ENCODE data around the gene HADH. TPM values are rescaled to one million over a fixed set of nuclear protein-coding genes. Genes with fewer than 3 reads are reported as not detected.
A peak's percentile ranks its signal among the peaks of the same experiment; 100 is the strongest.

HADH gene
- total RNA-seq, 1 donor, result 14.1 TPM

DNA sequence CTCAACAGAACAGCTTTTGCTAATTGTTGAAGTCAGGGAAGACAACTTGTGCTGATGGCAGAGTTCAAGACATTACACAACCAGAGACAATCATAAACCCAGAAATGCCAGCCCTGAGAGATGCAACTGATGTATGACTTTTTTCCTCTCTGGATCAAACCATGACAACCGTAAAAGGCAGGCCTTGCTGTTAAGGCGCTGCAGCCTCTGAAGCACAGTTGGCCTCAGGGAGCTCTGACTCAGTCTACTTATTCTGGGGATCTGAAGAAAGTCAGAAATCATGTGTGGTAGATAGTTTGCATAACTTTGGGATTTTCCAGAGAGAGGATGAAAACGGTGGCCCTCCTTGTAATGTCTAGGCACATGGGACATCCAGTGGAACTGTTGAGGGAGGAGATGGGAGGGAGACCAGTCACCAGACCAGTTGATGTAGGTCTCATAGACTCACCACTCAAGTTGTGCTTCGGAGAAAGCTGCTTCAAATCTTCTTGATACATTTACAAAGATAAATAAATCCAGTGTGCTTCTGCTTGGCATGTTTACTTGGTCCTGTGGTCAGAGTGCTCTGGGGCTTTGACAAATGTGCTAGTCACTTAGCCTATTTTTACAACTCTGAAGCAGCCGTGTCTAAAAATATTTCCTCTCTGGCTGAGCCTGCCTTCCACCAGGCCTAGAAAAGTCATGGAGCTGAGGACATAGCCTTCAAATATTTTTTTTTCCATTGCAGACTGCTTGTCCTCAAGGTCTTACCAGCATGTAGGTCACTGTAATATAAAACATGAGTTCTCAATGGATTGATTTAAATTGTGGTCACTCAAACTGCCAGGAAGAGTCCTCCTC lies 7.5 kb downstream of the HADH start:
- no peak overlapping the region for H3K4me3 ChIP-seq (ENCODE audit: low read depth, low read length)
- TF ChIP-seq, protein P1, sequence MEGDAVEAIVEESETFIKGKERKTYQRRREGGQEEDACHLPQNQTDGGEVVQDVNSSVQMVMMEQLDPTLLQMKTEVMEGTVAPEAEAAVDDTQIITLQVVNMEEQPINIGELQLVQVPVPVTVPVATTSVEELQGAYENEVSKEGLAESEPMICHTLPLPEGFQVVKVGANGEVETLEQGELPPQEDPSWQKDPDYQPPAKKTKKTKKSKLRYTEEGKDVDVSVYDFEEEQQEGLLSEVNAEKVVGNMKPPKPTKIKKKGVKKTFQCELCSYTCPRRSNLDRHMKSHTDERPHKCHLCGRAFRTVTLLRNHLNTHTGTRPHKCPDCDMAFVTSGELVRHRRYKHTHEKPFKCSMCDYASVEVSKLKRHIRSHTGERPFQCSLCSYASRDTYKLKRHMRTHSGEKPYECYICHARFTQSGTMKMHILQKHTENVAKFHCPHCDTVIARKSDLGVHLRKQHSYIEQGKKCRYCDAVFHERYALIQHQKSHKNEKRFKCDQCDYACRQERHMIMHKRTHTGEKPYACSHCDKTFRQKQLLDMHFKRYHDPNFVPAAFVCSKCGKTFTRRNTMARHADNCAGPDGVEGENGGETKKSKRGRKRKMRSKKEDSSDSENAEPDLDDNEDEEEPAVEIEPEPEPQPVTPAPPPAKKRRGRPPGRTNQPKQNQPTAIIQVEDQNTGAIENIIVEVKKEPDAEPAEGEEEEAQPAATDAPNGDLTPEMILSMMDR (IDR thresholded peaks at IDR 0.05; ENCODE audit: insufficient read depth, low read length), result no peak
- peak; percentile 65 for DNase-seq (ENCODE audit: low read depth)

- TF ChIP-seq, protein P1 (IDR thresholded peaks at IDR 0.05; ENCODE audit: insufficient read depth, low read length), result no peak
- no peak overlapping the region for H3K4me3 ChIP-seq (ENCODE audit: low read depth, low read length)
- no peak for DNase-seq (ENCODE audit: low read depth)
Measured at GRCh38 chr4:107997794-107998193, 8.1 kb downstream of the HADH start.

DNA sequence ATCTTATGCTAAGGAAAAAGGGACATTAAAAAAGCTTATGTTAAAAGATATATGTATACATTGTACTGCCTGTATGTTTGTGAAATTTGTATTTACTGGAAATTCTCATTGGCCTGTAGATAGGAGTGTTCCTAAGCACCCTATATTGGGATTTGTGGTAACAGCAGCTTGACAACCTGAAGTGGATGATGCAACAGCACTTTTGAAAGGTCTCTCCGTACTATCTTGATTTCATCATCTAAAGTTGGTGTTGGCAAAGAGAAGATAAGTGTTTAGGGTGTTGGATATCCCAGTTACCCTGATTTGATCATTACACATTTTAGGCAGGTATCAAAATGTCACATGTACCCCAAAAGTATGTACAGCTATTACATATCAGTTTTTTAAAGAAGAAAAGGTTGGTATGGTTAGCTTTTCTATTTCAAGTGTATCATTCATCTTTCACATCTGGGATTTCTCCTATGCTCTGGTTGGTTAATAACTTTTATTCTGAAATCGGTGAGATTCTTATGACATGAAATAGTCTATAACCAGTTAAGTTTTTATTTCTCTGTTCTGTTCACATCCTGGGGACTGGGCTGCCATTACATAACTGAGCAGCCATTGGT lies 10.3 kb downstream of the HADH start:
- peak; percentile 15 for DNase-seq (ENCODE audit: low read depth)
- TF ChIP-seq, protein P1 (IDR thresholded peaks at IDR 0.05; ENCODE audit: insufficient read depth, low read length), result no peak

DNA sequence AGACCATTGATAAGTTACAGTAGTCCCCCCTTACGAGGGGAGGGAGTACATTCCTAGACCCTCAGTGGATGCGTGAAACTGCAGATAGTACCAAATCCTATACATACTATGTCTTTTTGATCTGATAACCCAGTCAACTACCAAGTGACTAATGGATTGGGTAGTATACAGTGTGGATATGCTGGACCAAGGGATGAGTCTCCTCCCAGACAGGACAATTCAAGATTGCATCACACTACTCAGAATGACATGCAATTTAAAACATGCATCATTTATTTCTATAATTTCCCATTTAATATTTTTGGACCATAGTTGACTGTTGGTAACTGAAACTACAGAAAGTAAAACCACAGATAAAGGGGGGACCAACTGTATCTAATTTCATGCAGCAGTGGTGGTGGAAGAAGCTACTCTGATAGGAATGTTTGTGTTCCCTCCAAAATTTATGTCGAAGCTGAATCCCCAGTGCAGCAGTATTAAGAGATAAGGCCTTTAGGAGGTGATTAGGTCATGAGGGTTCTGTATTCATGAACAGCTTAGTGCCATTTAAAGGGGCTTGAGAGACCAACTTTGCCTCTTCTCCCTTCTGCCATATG lies 11.9 kb downstream of the HADH start:
- DNase-seq (ENCODE audit: low read depth), result peak; percentile 7
- no peak overlapping the region for H3K4me3 ChIP-seq (ENCODE audit: low read depth, low read length)
- TF ChIP-seq, protein P1 (IDR thresholded peaks at IDR 0.05; ENCODE audit: insufficient read depth, low read length), result no peak

More for the DNA sequence above, 10.3 kb downstream of the HADH start:
- no peak overlapping the region for H3K4me3 ChIP-seq (ENCODE audit: low read depth, low read length)

DNA sequence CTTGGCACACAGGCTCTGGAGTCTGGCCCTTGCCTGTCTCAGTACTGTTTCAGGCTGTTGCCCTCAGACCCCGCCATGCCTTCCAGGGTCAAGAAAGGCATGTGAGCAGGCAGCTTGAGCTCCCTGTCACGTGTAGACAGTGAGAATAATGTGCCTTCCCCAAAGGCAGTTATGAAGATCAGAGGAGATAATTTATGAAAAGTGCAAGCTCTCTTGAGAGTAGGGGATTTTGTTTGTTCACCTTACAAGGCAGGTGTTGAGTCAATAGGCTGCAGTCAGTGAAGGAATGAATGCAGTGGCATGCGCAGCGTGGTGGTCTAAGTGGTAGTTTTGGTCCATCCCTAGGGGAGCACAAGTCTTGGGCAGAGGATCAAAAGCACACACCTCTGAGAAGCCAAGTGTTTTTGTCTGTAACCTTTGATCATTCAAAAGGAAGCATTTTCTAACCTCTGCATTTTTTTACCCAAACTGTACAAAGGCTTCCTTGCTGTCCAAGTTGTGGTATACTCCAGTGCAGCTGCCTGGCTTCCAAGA lies 14.4 kb downstream of the HADH start:
- H3K4me3 ChIP-seq (ENCODE audit: low read depth, low read length), result no peak overlapping the region
- DNase-seq (ENCODE audit: low read depth), result no peak
- TF ChIP-seq, protein P1 (IDR thresholded peaks at IDR 0.05; ENCODE audit: insufficient read depth, low read length), result no peak

GRCh38 chr4:108004646-108005045 lies 15.0 kb downstream of the HADH start:
- H3K4me3 ChIP-seq (ENCODE audit: low read depth, low read length), result no peak overlapping the region
- TF ChIP-seq, protein P1 (IDR thresholded peaks at IDR 0.05; ENCODE audit: insufficient read depth, low read length), result no peak
- no peak for DNase-seq (ENCODE audit: low read depth)
